HG02642 (cell line): ENCODE data around the gene CHST13.

Source experiments
- ATAC-seq: cut with Tn5 transposase; IDR thresholded peaks from one replicate; pipeline ENCODE4 v1.9.1; 2021; ENCODE audit warnings: mild to moderate bottlenecking; ENCODE audit not compliant: unreplicated experiment, poor library complexity

CHST13 gene

DNA sequence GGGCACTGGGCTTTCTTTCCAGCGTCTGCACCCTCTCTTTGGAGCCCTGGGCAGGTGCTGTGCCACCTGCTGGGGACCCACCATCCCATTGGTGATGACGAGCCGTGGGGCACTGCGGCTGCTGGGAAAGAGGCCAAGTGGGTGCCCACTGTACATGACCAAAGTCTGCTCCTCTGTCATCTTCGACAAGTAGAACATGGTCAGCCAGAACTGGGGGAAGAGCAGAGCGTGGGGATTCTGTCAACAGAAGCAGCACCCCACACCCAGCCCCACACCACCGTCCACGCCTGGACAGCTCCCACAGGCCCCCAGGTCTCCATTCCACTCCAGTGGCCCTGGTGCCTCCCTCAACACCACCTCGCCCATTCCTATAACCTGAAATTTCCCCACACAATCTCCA, 16.1 kb upstream of the CHST13 start:
- ATAC-seq, result no peak

DNA sequence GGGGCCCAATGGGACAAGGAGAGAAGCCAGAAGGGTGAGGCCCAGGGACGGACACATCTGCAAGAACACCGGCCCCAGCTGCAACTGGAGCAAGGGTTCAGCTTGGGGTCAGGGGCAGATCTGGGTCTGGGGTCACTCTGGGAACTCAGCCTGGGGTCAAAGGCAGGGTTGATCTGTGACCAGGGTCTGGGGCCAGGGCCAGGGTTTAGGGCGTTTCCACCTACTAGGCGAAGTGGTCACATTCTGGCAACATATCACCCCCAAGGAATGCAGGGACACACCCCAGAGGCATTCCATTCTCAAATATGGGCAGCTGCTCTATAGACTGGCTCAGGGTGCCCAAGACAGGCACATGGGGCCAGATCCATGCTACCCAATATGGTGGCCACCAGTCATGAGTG, 15.4 kb upstream of the CHST13 start:
- no peak for ATAC-seq

DNA sequence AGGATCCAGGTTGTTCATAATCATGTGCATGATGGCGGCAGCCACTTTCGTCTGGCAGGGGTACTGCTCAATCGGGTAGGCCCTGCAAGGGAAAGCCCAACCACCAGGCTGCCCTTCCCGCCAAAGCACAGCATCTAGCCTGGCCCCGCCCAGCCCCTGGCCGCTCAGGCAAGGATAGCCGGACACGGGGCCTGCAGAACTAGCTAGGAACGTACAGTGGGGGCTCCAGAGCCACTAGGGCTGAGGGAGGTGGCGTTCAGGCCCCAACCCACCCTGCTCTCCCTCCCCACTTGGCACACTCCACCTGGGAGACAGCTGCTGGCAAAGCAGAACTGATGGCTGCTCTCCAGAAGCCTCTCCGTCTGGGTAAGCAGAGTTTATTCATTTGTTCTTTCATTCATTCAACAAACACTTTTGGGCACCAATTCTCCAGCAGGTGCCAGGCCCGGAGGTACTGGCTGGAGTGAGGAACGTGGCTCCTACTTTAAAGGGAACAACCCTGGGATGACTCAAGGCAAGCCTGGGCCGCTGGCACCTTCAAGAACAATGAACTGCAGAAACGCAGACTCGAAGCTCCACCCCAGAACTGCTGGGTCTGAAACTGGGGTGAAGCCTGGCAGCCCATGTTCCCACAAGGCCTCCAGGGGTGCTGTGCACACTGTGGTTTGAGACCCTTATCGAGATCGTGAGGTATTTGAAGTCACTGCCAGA, 14.2 kb upstream of the CHST13 start:
- no peak for ATAC-seq

DNA sequence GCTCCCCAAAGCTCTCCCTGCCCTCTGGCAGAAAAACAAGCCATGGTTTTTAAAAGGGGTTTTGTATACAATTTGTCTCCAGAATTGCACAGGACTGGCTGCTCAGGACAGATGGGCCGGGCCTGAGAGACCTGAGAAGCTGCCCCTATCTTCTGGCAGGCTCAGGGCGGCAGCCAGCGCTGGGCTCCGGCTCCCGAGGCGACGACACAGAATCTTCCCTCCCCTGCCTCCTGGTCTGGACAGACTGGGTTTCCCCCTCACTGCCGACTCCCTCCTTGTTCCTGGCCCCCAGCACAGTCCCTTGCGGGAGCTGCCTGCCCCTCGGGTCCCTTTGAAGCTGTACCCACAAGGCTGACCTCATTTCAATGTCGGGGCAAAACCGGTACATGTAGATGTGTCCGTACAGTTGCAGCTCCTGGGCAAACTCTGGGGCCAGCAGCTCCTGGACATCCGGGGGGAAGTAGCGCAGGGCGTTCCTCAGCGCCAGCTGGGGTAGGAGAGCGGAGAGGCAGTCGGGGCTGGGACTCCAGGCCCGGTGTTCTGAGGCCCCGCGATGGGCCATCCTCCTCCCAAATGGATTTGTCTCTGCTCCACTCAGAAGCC, 13.5 kb upstream of the CHST13 start:
- no peak for ATAC-seq

DNA sequence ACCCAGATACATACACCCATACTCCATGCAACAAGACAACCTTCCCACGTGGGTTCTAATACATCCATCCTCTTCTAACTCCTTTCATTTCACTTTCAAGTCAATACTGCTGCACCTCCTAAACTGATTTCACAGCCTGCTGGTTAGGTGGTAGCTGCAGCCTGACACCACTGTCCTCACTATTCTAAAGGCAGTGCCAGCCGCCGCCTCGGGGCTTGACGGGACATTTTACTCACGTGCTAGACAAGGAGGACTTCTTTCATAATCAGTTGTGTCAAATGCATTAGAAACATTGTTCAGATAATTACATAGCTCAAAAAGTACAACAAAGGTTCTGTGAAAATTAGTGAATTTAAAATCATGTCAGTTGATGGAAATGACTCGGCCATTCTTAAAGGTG, 12.7 kb upstream of the CHST13 start:
- no peak for ATAC-seq

DNA sequence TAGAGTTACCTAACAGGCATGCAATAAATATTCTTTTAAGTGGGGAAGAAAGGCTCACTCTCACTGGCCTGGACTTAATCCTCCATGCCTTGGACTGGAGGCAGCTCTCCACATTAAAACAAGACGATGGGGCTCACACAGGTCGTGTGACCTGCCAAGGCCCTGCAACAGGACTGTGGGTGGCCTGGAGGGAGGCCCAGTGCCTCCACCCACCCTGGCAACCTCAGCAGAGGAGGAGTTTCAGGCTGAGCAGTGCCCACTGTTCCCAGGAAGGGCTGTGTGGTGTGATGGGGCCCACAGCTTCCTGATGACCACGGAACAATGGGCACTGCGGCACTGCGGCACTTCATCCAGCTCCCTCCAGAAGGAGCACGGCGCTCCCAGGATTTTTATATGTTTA, 11.9 kb upstream of the CHST13 start:
- no peak for ATAC-seq

DNA sequence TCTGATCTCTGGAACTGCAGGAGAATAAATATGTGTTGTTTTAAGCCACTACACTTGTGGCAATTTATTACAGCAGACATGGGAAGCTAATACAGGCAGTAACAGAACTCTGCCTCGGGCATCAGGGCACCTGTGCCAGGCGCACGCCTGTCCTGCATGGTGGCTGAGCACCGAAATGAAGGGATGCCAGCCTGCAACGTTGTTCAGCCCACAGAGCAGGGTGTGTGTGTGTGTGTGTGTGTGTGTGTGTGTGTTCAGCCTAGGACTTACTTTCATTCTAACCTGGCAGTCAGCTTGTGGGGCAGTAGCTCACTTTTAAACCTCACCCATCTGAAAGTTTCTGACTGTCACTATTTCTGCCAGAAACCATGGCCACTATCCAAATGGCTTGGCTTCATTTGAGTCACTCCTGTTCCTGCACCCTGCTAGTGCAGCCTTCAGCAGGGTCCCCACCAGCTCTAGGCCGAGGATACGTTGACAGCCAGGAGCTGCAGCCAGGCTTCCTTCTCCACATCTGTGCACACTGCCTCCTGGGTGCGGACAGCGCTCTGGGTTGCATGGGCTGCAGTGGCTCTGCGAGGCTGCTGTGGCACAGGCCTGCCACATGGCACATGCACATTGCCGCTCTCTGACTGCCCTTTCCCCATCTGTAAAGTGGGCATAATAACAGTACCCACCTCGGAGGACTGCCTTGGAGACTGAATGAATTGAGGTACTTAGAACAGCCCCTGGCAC, 10.9 kb upstream of the CHST13 start:
- ATAC-seq, result no peak

DNA sequence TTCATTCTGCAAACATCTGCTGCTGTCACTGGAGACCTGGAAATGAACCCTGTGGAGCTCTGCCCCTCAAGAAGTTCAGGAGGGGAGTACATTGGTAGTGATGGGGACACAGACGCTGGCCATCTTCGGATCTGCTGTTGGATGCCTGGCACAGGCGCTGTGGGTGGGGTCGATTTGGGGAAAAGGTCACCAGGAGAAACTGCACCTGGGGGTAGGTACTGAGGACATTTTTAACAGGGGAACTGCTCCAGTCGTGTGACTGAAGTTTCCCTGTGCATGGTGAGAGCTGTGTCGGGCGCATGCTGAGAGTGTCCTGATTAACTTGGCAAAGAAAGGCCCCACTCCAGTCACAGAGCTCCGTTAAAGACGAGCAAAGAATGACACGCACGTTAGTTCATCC, 9.8 kb upstream of the CHST13 start:
- ATAC-seq, result no peak

DNA sequence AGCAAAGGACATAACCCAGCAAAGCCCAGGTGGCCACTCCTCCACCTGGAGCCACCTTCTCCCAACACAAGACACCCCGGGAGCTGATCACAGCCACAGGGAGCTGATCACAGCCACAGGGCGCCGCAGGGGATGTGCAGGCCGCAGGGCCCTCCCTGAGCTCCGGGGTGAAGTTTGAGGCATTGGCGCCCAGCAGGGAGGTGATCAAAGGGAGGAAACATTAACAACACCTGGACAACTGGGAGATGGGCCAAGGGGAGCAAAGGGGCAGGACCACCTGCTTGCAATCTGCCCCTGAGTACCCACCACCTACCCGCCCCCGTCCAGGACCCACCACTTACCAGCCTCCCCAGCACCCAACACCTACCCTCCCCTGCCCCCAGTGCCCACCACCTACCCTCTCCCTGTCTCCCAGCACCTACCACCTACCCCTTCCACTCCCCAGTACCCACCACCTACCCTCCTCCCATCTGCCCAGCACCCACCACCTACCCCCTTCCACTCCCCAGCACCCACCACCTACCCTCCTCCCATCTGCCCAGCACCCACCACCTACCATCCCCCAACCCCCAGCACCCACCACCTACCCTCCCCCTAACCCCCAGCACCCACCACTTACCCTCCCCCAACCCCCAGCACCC, 8.8 kb upstream of the CHST13 start:
- ATAC-seq, result no peak

DNA sequence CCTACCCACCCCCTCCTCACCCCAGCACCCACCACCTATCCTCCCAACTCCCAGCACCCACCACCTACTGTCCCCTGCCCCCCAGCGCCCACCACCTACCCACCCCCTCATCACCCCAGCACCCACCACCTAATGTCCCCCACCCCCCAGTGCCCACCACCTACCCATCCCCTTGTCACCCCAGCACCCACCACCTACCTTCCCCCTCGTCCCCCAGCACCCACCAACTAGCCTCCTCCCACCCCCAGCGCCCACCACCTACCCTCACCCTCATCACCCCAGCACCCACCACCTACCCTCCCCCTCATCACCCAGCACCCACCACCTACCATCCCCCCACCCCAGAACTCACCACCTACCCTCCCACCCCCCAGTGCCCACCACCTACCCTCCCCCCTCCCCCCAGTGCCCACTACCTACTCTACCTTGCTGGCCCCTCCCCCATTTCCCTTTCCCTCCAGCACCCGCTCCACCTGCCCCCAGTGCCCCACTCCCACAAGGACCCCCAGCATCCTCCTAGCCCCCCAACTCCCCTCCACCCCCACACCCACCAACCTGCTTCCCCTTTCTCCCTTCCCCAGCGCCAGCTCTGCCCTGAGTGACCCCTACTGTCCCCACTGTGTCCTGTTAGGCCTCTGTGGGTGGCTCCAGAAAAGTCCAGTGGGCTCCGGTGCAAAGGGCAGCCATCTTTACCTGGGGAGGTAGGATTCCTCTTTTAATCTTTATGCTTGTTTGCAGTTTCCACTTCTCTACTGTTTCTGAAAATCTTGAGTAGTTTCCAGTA, 7.6 kb upstream of the CHST13 start:
- ATAC-seq, result no peak

DNA sequence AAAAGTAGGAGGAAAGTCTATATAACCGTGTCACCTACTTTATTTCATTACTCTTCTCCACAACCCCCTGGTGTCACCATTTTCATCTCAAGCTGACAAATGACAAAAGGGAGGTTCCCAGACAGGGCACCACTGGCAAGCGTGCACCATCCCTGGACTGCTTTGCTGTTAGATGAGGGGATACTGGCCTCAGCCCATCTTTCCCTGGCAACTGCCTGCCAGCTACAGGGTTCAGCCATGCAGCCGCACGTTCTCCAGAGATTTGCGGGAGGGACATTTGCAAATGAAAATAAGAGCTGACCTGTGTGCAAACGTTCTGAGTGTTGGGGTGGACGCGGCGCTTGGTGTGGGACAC, 7.0 kb upstream of the CHST13 start:
- no peak for ATAC-seq

DNA sequence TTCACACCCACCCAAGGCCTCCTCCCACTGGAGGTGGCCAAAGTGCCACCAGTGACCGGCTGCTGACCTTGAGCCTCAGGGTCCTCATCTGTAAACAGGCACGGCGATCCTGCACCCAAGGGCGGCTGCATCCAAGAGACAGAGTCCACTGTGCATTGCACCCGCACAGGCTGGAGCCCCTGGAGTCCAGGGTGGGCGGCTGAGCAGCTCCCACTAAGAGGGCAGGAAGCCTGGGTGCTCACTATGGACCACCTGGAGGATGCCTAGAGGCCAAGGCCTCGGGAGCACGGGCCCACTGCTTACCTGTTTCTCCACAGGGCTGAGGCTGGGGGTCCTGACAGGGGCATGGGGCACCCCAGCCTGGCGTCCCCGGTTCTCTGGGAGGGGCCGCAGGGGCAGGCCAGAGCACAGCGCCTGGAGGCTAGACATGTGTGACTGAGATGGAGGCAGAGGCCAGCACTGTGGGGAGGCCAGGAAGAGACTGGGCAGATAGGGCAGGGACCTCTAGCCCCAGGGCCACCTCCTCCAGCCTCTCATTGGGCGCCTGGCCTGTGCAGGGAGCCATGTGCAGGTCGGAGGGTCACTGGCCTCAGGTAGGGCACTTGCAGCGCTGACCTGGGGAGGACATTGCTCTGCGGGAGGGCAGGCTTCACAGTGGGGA, 6.5 kb upstream of the CHST13 start, which contains the start of gene UROC1:
UROC1 (minus strand) TSS at position 483 of the 661 bp plus-strand sequence; CDS start at position 429, 54 bp downstream.
- no peak for ATAC-seq

DNA sequence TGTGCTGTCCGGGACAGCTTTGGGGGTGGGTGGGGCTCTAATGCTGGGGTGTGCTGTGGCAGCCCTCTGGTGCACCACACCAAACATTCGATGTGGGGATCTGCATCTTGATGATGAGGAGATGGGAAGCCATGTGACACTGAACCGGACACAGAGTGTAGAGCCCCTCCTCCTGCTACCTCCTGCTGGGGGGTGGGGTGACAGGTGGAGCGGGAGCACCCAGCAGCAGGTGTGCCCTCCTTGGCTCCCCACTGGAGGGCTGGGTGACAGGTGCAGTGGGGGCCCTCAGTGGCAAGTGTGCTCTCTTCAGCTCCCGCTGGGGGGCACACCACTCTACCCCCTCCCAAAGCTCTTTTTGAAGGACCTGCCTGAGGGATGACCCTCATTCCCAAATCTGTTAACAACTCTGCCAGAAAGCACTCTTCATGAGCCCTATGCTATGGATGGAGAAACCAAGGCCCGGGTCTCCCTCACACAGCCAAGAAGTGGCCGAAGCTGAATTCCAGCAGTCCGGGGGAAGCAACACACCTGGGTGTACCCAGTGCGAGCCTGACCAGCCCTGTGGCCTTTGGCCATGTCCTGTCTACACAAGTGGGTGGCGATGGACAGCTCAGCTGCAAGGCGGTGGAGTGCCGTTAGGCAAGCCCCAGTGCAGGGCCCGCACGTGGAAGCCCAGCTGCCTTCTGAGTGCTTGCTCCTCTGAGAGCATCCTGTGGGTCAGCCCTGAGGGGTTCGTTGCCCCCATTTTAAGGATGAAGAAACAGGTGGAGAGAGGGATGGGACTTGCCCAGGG, 5.8 kb upstream of the CHST13 start:
- no peak for ATAC-seq

DNA sequence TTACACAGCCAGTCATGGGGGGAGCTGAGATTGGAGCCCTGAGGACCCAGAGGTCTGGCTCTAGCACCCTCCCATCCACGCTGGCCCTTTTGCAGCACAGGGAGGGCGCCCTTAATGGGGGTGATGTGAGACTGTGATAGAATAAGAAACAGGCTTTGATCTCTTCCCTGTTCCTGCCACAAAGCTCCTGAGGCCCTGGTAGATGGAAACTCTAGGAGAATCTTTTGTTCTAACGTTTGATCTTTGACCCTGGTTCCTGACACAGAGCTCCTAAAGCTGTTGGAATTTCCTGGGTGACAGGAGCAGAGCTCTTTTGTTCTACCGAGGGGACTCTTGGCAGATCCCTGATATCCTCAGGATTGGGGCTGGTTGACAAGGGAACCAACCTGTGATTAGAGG, 5.2 kb upstream of the CHST13 start:
- ATAC-seq, result no peak

DNA sequence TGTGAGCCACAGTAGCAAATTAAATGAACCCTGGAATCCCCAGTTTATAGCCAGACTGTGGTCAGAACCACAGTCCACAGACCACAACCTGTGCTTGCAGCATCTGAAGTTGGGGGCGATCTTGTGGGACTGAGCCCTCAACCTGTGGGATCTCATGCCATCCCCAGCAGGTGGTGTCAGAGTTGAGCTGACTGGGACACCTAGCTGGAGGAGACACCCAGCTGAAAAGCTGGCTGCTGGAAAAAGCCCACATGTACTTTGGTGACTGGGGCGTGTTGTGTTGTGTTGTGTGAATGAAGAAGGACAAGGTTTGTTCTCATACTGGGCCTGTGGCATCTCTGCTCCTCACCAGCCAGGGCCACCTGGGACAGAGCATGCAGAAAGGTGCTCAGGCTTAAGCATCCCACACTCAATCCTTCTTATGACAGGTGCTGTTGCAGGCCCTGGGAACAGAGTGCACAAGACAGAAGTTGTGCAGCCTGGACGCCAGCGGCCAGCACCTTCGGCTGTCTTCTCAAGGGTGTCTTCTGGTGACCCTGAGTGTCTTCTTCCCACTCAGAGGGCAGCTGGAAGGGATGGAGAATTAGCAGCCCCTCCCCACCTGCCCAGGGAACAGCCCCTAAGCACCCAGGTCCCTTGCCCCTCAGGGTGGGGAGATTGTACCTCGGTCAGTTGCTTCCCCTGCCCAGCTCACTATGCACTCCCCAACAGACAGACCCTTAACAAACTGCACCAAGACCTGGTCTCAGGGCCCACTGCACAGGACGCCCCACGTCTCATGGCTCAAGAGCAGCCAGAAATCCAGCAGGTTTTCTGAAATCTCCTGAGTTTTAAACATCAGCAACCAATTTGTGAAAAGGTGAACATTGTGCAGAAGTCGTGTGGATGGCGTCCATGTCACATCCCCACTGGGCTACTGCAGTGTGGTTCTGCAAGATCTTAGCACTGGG, 4.2 kb upstream of the CHST13 start:
- no peak for ATAC-seq

DNA sequence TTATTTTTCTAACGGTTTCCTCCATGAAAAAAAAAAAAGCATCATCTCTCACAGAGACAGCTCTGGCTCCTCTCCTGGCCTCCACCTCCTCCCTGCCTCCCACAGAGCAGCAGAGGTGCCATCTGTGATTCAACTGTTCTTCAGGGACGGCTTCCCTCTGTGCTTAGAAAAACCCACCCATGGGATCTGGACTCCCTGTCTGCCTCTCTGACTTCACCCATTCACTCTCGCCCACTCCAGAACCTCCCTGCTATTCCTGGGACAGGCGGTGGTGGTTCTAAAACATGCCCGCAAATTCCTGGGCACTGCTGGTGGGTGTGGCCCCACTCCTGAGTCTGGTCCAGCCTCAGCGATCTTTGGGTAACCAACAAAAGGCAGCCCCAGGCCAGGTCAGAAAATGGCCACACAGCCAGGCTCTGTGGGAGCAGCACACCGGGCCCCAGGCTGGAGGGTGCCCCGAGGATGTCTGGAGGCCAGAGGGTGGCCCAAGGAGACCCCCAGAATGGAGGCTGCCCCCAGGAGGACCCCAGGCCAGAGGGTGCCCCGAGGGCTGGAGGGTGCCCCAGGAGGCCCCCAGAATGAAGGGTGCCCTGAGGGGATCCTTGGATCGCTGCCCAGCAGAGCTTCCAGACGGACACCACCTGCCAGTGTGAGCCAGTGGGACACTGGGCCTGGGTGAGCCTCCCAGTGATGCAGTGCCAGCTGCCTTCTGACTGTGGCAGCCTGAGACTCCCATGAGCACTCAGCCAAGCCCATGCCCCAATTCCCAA, 2.6 kb upstream of the CHST13 start:
- no peak for ATAC-seq

DNA sequence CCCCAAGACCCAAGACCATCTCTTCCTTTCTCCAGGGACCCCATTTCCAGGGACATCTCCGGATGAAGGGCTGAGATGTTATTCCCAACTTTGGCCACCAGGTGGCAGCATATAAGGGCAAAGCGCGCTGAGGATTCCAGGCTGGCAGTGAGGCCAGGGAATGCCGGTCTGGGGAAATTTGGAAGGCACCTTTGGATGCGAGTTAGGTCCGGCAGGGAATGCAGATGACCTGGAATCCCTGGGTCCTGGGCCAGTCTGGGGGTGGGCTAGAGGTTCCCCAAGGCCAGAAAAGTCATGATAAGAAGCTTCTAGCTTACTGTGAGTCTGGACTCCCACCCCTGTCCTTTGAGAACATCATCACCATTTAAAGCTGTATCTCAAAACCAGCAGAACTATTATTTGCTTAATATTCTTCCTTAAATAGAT, 1.6 kb upstream of the CHST13 start:
- no peak for ATAC-seq
